Kidney capillary endothelial cell (primary cell): ENCODE data around the gene HMGXB3.
A peak's percentile ranks its signal among the peaks of the same experiment; 100 is the strongest.

Experiments used
- DNase-seq: peaks from one replicate; pipeline ENCODE4 v3.0.0-alpha.2; 2018; ENCODE audit warnings: low spot score

HMGXB3 gene

GRCh38 chr5:150052956-150053712, 52.6 kb downstream of the HMGXB3 start:
- peak; percentile 77 for DNase-seq

GRCh38 chr5:150053713-150054392, 53.3 kb downstream of the HMGXB3 start:
- DNase-seq: no peak

GRCh38 chr5:150054569-150054968, 54.0 kb downstream of the HMGXB3 start:
- no peak for DNase-seq

- DNase-seq: no peak
Observed at GRCh38 chr5:150055326-150056074, 55.0 kb downstream of the HMGXB3 start.

GRCh38 chr5:150056075-150056443, 55.5 kb downstream of the HMGXB3 start:
- DNase-seq: no peak

DNA sequence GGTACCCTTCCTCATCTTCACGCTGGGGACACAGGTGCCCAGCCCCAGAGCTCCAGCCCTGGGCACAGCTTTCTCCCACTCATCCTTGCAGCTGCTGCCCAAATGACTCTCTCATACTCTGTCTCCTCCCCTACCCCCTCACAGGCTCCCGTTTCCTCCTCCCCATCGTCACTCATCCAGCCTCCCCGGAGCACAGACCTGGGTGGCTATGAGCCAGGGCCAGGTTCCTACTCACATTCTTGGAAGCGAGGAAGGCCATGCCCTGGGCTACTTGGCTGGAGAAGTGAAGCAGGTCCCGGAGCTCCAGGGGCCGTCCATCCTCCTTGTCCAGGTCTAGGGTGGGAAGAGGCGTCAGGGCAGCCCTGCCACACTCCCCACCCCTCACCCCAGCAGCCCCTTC, 56.5 kb downstream of the HMGXB3 start:
- no peak for DNase-seq

- no peak for DNase-seq
Observed at GRCh38 chr5:150057511-150057910, 57.0 kb downstream of the HMGXB3 start.

GRCh38 chr5:150057996-150058395, 57.5 kb downstream of the HMGXB3 start:
- no peak for DNase-seq

- peak; percentile 94 for DNase-seq
Observed at GRCh38 chr5:150058480-150059126, 58.1 kb downstream of the HMGXB3 start.

- no peak for DNase-seq
Observed at GRCh38 chr5:150059623-150060022, 59.1 kb downstream of the HMGXB3 start.

- DNase-seq: no peak
Observed at GRCh38 chr5:150060471-150060870, 59.9 kb downstream of the HMGXB3 start.

- no peak for DNase-seq
Observed at GRCh38 chr5:150061538-150061995, 61.0 kb downstream of the HMGXB3 start.

DNA sequence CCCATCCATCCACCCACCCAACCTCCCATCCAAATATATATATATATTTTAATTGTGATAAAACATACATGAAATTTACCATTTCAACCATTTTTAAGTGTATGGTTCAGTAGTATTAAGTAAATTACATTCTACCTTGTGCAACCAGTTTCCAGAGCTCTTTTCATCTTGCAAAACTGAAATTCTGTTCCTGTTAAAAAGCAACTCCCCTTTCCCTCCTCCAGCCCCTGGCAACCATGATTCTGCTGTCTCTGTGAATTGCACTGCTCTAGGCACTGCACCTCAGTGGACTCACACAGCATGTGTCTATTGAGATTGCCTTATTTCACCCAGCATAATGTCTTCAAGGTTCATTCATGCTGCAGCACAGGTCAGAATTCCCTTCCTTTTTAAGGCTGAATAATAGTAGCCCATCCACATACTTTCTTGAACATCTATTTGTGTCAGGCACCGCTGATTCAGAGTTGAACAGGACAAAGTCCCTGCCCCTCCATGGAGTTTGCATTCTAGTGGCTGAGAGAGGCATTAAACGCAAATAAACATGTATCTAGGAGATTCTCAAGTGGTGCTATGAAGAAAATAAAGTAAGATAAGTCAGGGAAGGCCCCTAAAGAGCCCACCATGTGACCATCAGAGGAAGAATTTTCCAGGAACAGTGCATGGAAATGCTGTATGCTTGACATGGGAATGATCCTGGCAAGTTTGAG, 61.8 kb downstream of the HMGXB3 start:
- no peak for DNase-seq

DNA sequence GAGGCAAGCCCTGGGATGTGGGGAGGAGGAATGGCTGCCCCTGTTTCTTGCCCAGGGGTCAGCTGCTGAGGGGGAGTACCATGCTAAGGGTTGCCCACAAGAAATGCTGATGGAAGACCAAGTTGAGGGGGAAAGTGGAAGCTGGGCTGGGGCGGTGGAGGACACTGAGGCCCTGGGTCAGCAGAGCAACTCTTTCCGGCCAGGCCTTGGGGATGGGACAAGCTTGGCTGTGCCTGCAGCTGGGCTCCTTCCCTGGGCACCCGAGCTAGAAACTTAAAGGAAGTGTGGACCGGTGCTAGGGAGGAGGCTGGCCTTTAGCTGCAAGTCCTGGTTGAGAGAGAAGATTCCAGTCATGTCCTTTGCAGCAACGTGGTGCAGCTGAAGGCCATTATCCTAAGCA, 63.1 kb downstream of the HMGXB3 start:
- DNase-seq: no peak

GRCh38 chr5:150064681-150065220, 64.2 kb downstream of the HMGXB3 start:
- no peak for DNase-seq

DNA sequence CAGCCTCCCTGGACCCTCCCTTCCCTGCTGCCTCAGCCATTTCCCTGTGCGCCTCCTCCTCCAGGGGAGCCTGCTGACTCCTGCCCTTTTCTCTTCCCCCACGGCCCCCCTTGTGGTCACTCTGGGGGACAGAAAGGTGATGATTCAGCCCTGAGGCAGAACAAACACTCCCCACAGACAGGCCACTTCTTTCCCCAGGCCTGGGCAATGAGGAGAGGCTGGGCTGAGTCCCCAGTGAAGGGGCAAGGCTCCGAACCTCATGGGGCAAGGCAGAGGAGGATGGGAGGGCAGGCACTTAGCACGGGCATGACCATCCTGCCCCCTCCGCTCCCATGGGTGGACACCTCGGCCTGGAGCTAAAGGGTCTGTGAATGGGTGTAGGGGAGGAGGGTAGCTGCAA, 64.8 kb downstream of the HMGXB3 start:
- DNase-seq: no peak

DNA sequence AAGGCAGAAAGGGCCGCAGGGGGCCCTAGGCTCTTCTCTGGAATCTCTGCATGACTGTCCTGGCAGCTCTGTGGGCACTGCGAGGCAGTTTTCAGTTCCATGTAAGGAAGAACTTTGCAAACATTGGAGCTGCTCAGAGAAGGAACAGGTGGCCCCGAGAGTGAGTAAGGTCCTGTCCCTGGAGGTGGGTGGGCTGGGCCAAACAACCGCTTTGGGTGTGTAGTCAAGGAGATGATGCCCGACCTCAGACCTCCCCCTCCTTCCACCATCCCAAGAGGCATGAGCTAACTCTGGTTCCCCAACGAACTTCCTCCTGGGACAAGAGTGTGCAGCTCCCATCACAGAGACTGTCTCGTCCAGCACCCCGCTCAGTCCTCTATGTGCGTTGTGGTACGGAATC, 65.3 kb downstream of the HMGXB3 start:
- DNase-seq: no peak

GRCh38 chr5:150066436-150066835, 65.9 kb downstream of the HMGXB3 start:
- DNase-seq: no peak

DNA sequence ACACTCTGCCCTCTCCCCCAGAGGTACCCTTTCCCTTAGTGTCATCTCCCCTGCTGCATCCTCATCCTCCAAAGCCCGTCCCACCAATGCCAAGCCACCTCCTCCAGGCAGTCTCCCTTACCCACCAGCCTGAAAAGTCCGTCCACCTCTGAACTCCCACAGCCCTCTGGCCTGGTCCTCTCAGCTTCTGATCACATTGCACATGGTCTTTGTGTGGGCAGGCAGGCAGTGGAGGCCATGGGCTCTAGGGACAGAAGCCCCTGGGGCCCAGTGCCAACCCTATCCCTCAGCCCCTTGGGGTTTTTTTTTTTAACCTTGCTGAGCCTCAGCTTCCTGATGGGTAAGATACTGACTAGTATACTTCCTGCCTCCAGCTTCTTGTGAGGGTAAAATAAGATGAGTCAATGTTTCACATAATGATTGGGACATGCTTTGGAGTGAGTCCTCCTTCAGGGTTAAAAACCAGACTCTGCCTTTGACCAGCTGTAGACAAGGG, 66.4 kb downstream of the HMGXB3 start:
- peak; percentile 79 for DNase-seq

DNA sequence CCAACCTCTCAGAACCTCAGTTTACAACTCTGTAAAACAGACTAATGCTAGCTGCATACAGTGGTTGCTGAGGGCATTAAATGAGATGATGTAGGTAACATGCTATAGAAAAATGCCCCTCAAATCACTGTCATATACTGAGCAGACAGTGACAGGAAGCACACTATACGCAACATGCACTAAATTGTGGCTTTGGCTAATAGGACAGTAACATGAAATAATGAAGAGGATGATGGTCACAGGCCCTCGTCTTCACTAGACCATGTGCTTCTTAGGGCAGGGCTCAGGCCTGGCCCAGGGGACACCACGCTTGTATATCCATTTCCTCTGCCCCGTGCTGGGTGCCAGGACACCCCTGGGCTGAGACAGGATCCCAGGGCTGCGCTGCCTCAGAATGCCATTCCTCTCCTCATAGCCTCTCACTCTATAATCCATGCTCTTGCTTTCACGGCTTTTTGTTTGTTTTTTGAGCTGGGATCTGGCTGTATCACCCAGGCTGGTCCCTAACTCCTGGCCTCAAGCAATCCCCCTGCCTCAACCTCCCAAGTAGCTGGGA, 66.9 kb downstream of the HMGXB3 start:
- DNase-seq: no peak

- DNase-seq: no peak
Observed at GRCh38 chr5:150068071-150068470, 67.5 kb downstream of the HMGXB3 start.
